Endothelial cell (in vitro differentiated cells): ENCODE results near the gene CAMTA1. TPM values are rescaled to one million over a fixed set of nuclear protein-coding genes. Genes with fewer than 3 reads are reported as not detected.

Source experiments
- DNase-seq: peaks from one replicate; pipeline ENCODE4 v3.0.0; 2021; ENCODE audit warnings: low spot score
- H3K27ac Mint-ChIP-seq: one replicate; pipeline ENCODE4 v1.8.0; 2021; ENCODE audit warnings: mixed read lengths, inconsistent platforms; ENCODE audit not compliant: unreplicated experiment
- H3K27me3 Mint-ChIP-seq: one replicate; pipeline ENCODE4 v1.8.0; 2021; ENCODE audit warnings: mild to moderate bottlenecking, moderate library complexity, mixed read lengths, inconsistent platforms; ENCODE audit not compliant: unreplicated experiment
- H3K36me3 Mint-ChIP-seq: one replicate; pipeline ENCODE4 v1.8.0; 2021; ENCODE audit warnings: mild to moderate bottlenecking, low read depth, mixed read lengths, inconsistent platforms; ENCODE audit not compliant: unreplicated experiment
- H3K4me1 Mint-ChIP-seq: one replicate; pipeline ENCODE4 v1.8.0; 2021; ENCODE audit warnings: mild to moderate bottlenecking, mixed read lengths, inconsistent platforms; ENCODE audit not compliant: unreplicated experiment
- H3K4me3 Mint-ChIP-seq: one replicate; pipeline ENCODE4 v1.8.0; 2021; ENCODE audit warnings: mild to moderate bottlenecking, mixed read lengths, inconsistent platforms; ENCODE audit not compliant: unreplicated experiment
- H3K9me3 Mint-ChIP-seq: one replicate; pipeline ENCODE4 v1.8.0; 2021; ENCODE audit warnings: mixed read lengths, inconsistent platforms; ENCODE audit not compliant: unreplicated experiment
- CTCF ChIP-seq: fragments of 200-600 bp; sonication (generic); IDR thresholded peaks from one replicate; pipeline ENCODE4 v1.5.0; 2021; ENCODE audit warnings: antibody characterized with exemption; ENCODE audit not compliant: unreplicated experiment
- total RNA-seq: library from RNA; stranded (reverse); fragmentation: NEBNext Ultra II Directional; extraction: Animal tissue kit (Norgen Biotek cat#: 25700); gene quantifications from one replicate; pipeline ENCODE4 v1.2.1, GENCODE V29; 2021; ENCODE audit not compliant: unreplicated experiment

CAMTA1 gene
- total RNA-seq, 1 donor from 2014 or later: 87.3 TPM

- DNase-seq: no peak
- no peak for TF ChIP-seq CTCF
- H3K4me3 Mint-ChIP-seq: no peak overlapping the region
- H3K27ac Mint-ChIP-seq: no peak overlapping the region
- H3K36me3 Mint-ChIP-seq: no peaks in the 10 kb centered on the region
- H3K27me3 Mint-ChIP-seq: peaks cover 2% of the 10 kb centered on the region
- H3K4me1 Mint-ChIP-seq: no peaks in the 10 kb centered on the region
- no peaks in the 10 kb centered on the region for H3K9me3 Mint-ChIP-seq
Observed at GRCh38 chr1:7149080-7149838, 364.0 kb downstream of the CAMTA1 start.

- Mint-ChIP-seq H3K9me3 (no peaks in the 10 kb centered on the region), H3K27ac (no peak overlapping the region), H3K4me1 (no peaks in the 10 kb centered on the region), H3K36me3 (no peaks in the 10 kb centered on the region), H3K4me3 (no peak overlapping the region), H3K27me3 (peaks cover 5% of the 10 kb centered on the region)
- TF ChIP-seq CTCF: no peak
- DNase-seq: no peak
Observed at GRCh38 chr1:7150724-7151280, 365.5 kb downstream of the CAMTA1 start.

GRCh38 chr1:7151978-7152377, 366.7 kb downstream of the CAMTA1 start:
- no peak for TF ChIP-seq CTCF
- H3K27me3 Mint-ChIP-seq: peaks cover 5% of the 10 kb centered on the region
- no peak overlapping the region for H3K27ac Mint-ChIP-seq
- H3K4me1 Mint-ChIP-seq: no peaks in the 10 kb centered on the region
- no peak overlapping the region for H3K4me3 Mint-ChIP-seq
- H3K36me3 Mint-ChIP-seq: no peaks in the 10 kb centered on the region
- DNase-seq: no peak
- H3K9me3 Mint-ChIP-seq: no peaks in the 10 kb centered on the region

GRCh38 chr1:7152655-7153054, 367.4 kb downstream of the CAMTA1 start:
- no peak for TF ChIP-seq CTCF
- Mint-ChIP-seq H3K27me3 (peaks cover 5% of the 10 kb centered on the region), H3K4me1 (no peaks in the 10 kb centered on the region), H3K27ac (no peak overlapping the region), H3K4me3 (no peak overlapping the region), H3K9me3 (no peaks in the 10 kb centered on the region), H3K36me3 (no peaks in the 10 kb centered on the region)
- no peak for DNase-seq

- DNase-seq: no peak
- TF ChIP-seq CTCF: no peak
- no peaks in the 10 kb centered on the region for H3K4me1 Mint-ChIP-seq
- H3K27me3 Mint-ChIP-seq: peaks cover 5% of the 10 kb centered on the region
- H3K36me3 Mint-ChIP-seq: no peaks in the 10 kb centered on the region
- no peaks in the 10 kb centered on the region for H3K9me3 Mint-ChIP-seq
- no peak overlapping the region for H3K4me3 Mint-ChIP-seq
- no peak overlapping the region for H3K27ac Mint-ChIP-seq
Observed at GRCh38 chr1:7153464-7153863, 368.2 kb downstream of the CAMTA1 start.
